Right forelimb (tissue), 1 donor: ENCODE measurements around the gene CLDN19.
A peak's percentile ranks its signal among the peaks of the same experiment; 100 is the strongest.

ENCODE experiments used
- DNase-seq: peaks from one replicate; pipeline ENCODE4 v3.0.0-alpha.2; 2018

CLDN19 gene

GRCh38 chr1:42739753-42740700, at the start of gene CLDN19:
CLDN19 (minus strand) TSS chr1:42740236; CDS start chr1:42740063, 173 bp downstream.
- no peak for DNase-seq

DNA sequence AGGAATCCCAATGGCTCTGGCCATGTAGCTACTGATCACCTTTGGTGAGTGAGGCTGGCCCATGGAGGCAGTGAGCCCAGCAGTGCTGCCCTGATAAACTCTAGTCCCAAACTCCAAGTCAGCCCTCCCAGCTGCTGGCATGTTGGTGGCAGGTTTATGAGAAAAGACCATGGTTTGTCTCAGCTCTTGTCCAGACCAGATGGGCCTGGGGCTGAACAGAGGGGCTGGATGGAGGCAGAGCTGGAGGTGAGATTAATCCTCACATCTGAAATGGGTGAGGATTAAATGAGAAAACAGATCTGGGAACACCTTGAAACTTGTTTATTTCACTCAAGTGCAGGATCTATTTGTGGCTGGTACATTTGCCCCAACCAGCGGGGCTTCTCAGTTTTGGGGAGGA, 48.0 kb upstream of the CLDN19 start:
- no peak for DNase-seq

- no peak for DNase-seq
These were observed 46.1 kb upstream of the CLDN19 start for GRCh38 chr1:42786097-42786496.

GRCh38 chr1:42784946-42785693, 45.1 kb upstream of the CLDN19 start, which contains the start of gene TMEM269:
TMEM269 (plus strand) TSS chr1:42784991; CDS start chr1:42789894, 4,903 bp downstream.
- DNase-seq: peak; percentile 61

GRCh38 chr1:42784547-42784945, 44.5 kb upstream of the CLDN19 start:
- no peak for DNase-seq

GRCh38 chr1:42783092-42783491, 43.1 kb upstream of the CLDN19 start:
- no peak for DNase-seq

DNA sequence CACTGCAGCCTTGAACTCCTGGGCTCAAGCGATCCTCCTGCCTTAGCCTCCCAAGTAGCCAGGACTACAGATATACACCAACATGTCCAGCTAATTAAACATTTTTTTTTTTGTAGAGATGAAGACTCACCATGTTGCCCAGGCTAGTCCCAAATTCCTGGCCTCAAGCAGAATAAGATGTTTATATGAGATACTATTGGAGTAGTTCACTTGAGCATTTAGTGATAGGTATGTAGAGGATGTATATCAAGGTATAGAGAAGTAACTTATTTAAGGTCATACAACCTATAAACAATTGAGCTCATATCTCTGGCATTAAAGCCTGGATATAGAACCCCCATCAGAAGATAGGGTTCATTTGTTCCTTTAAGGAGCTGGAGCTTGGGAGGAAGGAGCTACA, 40.1 kb upstream of the CLDN19 start:
- no peak for DNase-seq

DNA sequence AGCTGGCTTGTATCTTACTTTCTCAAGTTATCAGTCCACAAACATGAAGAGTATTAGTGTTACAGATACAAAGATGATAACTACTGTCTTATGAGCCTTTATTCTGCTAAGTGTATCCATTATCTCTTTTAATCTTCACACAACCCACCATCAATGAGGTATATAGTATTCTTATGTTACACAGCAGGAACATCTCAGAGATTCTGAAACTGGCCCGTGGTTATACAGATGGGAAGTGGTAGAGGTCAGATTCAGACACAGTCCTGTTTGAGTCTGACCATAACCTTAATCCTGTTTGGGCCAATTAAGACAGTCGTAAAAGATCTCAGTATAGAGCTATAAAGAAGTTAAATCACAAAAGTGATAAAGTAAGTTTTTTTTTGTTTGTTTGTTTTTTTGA, 39.7 kb upstream of the CLDN19 start:
- no peak for DNase-seq

DNA sequence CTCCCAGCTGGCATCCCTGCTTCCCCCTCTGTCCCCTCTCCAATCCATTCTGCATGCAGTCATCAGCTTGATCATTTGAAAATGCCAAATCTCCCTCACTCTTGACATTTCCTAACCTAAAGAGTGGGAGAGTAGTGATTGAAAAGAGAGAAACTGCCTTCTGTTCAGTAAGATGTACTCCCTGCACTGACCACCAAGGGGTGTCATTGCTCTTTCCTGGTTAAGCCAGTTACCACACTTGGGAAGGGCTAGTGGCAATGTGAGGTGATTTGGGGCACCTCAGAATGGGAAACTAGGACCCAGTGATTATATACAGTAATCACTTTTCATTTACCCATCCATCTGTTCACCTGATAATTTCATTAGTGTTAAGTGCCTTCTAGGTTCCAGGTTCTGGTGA, 37.8 kb upstream of the CLDN19 start:
- no peak for DNase-seq

GRCh38 chr1:42776502-42776901, 36.5 kb upstream of the CLDN19 start:
- DNase-seq: no peak

- DNase-seq: no peak
These were observed 35.0 kb upstream of the CLDN19 start for GRCh38 chr1:42774928-42775526.

DNA sequence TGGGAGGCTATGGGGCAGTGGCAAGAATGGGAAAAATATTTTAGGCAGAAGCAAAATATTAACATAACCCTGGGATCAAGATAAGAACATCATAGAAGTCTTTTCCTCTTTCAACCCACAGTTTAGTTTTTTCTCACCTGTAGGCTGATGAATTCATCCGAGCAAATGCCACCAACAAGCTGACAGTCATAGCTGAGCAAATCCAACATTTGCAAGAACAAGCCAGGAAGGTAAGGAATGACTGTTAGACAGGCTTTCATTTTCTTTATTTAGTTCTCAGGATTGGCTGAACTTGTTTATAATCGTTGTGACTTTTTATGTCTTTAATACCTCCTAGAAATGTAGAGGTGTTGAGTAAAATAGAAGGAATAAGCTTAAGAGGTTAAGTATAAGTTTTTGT, 33.4 kb upstream of the CLDN19 start:
- DNase-seq: no peak

GRCh38 chr1:42769811-42770210, 29.8 kb upstream of the CLDN19 start:
- no peak for DNase-seq

DNA sequence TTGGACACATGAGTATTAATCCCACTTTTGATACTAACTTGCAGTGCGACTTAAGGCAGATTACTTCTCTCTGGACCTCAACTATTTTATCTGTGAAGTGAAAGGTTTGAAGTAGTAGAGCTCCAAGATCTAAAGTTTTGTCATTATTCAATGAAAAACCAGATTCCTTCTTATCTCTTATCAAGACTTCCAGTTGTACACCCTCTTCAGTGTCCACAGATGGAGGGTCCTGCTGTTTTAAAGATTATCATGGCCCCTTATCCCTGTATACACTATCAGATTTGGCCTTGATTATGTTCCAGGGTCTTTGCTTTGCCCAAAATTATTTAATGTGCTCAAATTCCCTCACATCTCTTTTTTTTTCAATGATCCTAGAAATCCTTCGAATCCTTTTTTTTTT, 28.1 kb upstream of the CLDN19 start:
- no peak for DNase-seq

DNA sequence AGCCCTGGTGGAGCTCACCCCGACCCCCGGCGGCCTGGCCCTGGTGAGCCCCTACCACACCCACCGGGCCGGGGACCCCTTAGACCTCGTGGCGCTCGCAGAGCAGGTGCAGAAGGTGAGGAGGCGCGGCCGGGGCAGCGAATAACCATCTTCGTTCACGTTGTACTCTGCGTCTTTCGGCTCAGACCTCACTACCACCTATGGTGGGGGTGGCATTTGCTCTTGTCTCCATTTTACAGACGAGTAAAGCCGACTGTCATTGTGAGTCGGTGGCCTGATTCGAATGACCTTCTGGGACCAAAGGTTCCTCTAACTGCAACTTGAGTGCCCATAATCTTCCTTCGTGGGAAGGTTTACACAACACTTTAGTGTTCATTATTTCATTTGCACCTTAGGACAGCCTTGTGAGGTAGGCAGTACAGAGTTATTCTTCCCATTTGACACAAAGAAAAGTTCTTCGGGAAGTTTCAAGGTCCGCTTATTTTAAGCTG, 27.5 kb upstream of the CLDN19 start:
- DNase-seq: no peak

GRCh38 chr1:42766741-42767509, 26.9 kb upstream of the CLDN19 start, which contains the start of the genes C1orf50 and P3H1:
C1orf50 (plus strand) TSS chr1:42767249; CDS start chr1:42767312, 63 bp downstream.
P3H1 (minus strand) TSS chr1:42767028; CDS start chr1:42766971, 57 bp downstream.
- peak; percentile 100 for DNase-seq

DNA sequence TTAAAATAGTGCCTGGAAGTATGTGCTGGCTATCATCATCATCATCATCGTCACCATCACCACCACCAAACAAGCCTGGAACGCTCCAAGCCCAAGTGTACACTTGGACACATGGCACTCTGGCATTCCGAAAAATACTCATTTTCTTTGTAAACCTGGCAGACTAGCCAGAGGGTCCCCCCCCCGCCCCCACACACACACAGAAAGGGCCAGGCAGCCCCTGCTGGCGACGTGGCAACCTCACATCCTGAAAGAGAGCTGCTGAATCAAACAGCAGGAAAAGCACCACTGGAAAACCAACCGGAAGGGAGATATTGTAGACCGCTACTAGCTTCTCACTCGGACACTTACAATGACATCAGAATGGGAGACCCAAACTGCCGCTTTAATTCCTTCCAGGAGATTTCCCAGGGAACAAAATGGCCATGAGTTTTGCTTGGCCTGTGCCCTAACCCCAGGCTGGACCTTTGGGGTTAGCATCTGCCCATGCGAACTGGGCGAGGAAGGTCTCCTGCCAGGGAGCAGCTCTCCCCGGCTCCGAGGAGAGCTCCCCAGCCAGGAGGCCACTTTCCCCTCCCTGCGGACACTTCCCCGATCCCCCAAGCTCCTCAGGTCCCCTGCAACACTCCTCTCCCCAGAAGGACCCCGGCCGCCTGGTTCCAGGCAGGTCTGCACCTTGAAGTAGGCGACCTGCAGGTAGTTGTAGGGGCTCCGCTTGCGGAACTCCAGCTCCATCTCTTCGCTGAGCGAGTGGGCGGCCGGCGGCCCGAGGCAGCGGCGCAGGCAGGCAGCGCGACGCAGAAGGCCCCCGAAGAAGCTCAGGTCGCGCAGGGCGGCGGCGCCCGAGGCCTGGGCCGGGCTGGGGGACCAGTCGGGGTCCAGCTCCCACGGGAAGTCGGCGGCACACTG, 26.1 kb upstream of the CLDN19 start:
- peak; percentile 80 for DNase-seq

- DNase-seq: no peak
These were observed 25.2 kb upstream of the CLDN19 start for GRCh38 chr1:42765269-42765668.

DNA sequence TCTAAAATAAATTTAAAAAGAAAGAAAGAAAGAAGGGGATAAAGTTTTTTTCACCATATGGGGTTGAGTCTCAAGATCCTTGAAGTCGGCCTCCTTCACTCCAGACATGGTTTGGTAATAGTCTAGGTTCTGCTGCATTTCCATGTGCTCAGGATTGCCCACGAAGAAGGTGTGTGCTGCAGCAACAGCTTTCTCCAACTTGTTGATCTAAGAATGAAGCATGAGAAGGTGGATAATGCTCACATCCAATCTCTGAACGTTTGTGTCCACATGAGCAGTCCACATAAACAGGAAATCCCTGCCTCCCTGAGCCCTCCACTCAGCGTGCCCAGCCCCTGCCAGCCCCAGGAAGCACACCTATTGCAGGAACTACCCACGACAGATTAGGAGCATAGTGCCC, 22.2 kb upstream of the CLDN19 start:
- no peak for DNase-seq

DNA sequence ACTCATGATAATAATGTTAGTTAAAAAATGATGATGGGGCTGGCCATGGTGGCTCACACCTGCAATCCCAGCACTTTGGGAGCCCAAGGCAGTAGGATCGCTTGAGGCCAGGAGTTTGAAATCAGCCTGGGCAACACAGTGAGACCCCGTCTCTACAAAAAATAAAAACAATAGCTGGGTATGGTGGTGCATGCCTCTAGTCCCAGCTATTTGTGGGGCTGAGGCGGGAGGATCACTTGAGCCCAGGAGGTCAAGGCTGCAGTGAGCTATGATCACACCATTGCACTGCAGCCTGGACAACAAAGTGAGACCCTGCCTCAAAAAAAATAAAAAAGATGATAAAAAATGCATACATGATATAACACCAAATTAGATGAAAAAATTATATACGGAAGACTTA, 21.5 kb upstream of the CLDN19 start:
- no peak for DNase-seq

DNA sequence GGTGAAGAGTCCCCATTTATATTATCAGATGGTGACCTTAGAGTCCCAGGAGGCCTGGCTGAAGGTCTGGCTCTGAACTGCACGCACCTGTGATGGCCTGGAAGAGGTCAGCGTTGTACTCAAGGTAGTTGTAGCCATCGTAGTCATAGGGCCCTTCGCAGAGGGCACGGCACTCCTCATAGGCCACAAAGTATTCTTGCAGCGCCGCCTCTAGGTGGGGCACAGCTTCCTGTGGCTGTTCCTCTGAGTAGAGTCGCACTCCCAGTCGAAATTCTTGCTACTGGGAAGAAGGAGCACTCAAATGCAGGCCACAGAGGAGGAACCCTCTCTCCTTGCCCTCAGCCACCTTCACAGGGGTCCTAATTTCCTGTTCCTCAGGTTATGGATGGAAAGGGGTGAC, 19.1 kb upstream of the CLDN19 start:
- DNase-seq: no peak
